IMR-90 (cell line): ENCODE measurements around the gene UBE2E2. TPM values are rescaled to one million over a fixed set of nuclear protein-coding genes. Genes with fewer than 3 reads are reported as not detected.

Experiments used
- ATAC-seq: fragments of 200-7000 bp; cut with Tn5 transposase; 2 replicates; pipeline ENCODE4 v1.9.1; 2020; ENCODE audit warnings: low read depth, mild to moderate bottlenecking, moderate library complexity
- BruUV-seq: library from RNA; stranded (reverse); fragments of 400-500 nt; replicated peaks from 2 replicates; lab custom pipeline; 2021; lab: Mats Ljungman, UMichigan
- CTCF ChIA-PET: fragments of 300-600 bp; formaldehyde crosslinking; extraction: SDS; loops from one replicate; lab custom pipeline; 2021; ENCODE audit warnings: antibody characterized with exemption; lab: Yijun Ruan, JAX
- POLR2A ChIA-PET: fragments of 300-600 bp; sonication (Branson Sonifier 250); formaldehyde crosslinking; loops from one replicate; lab custom pipeline; 2022; ENCODE audit warnings: antibody characterized with exemption; ENCODE audit not compliant: unreplicated experiment; lab: Charles Lee
- DNase-seq: peaks from one replicate; pipeline ENCODE4 v3.0.0; 2013
- H2AFZ ChIP-seq: replicated peaks from 2 replicates; pipeline ENCODE3; 2013; ENCODE audit warnings: low read length, mild to moderate bottlenecking; ENCODE audit not compliant: poor library complexity
- H2AK5ac ChIP-seq: 2 replicates; pipeline ENCODE4 v1.6.1; 2013; ENCODE audit warnings: low read depth, low read length, inconsistent platforms
- H2AK9ac ChIP-seq: replicated peaks from 2 replicates; pipeline ENCODE3; 2013; ENCODE audit warnings: mild to moderate bottlenecking, low read depth, low read length, moderate library complexity; ENCODE audit not compliant: poor library complexity
- H2BK120ac ChIP-seq: 2 replicates; pipeline ENCODE4 v1.6.1; 2013; ENCODE audit warnings: low read depth, low read length, inconsistent platforms
- H2BK15ac ChIP-seq: 3 replicates; pipeline ENCODE4 v1.6.1; 2013; ENCODE audit warnings: low read depth, low read length, inconsistent platforms
- H2BK20ac ChIP-seq: 2 replicates; pipeline ENCODE4 v1.6.1; 2013; ENCODE audit warnings: low read depth, mild to moderate bottlenecking, inconsistent platforms, low read length, moderate library complexity
- H2BK5ac ChIP-seq: 2 replicates; pipeline ENCODE4 v1.6.1; 2013; ENCODE audit warnings: mild to moderate bottlenecking, low read depth, low read length, inconsistent platforms; ENCODE audit not compliant: poor library complexity, severe bottlenecking
- H3K14ac ChIP-seq: replicated peaks from 2 replicates; pipeline ENCODE4 v1.6.1; 2013; ENCODE audit warnings: low read depth, low read length, inconsistent platforms
- H3K18ac ChIP-seq: 2 replicates; pipeline ENCODE4 v1.6.1; 2013; ENCODE audit warnings: low read depth, low read length, control low read depth
- H3K23ac ChIP-seq: 2 replicates; pipeline ENCODE4 v1.6.1; 2013; ENCODE audit warnings: low read depth, low read length, inconsistent platforms
- H3K27ac ChIP-seq: 2 replicates; pipeline ENCODE4 v1.5.1; 2013; ENCODE audit warnings: mild to moderate bottlenecking, control low read depth, low read length; ENCODE audit not compliant: insufficient read depth
- H3K27me3 ChIP-seq: 2 replicates; pipeline ENCODE4 v1.6.1; 2013; ENCODE audit warnings: low read length; ENCODE audit not compliant: control insufficient read depth, insufficient read depth
- H3K36me3 ChIP-seq: 2 replicates; pipeline ENCODE4 v1.6.1; 2013; ENCODE audit warnings: low read length, mixed read lengths; ENCODE audit not compliant: control insufficient read depth, insufficient read depth
- H3K4ac ChIP-seq: 2 replicates; pipeline ENCODE4 v1.6.1; 2013; ENCODE audit warnings: low read depth, low read length, inconsistent platforms
- H3K4me1 ChIP-seq: 2 replicates; pipeline ENCODE4 v1.6.1; 2013; ENCODE audit warnings: low read length, mixed read lengths; ENCODE audit not compliant: control insufficient read depth, insufficient read depth
- H3K4me2 ChIP-seq: 2 replicates; pipeline ENCODE4 v1.6.1; 2013; ENCODE audit warnings: low read depth, mild to moderate bottlenecking, control low read depth, low read length, moderate library complexity
- H3K4me3 ChIP-seq: 2 replicates; pipeline ENCODE4 v1.5.1; 2013; ENCODE audit warnings: low read depth, mild to moderate bottlenecking, control low read depth, low read length, moderate library complexity; ENCODE audit not compliant: insufficient read depth
- H3K56ac ChIP-seq: 2 replicates; pipeline ENCODE4 v1.6.1; 2013; ENCODE audit warnings: low read length, inconsistent platforms; ENCODE audit not compliant: insufficient read depth; ENCODE audit errors: extremely low read depth
- H3K79me1 ChIP-seq, 2 experiments: 2 replicates each; pipeline ENCODE4 v1.6.1; 2013; ENCODE audit warnings: low read length in 2 of 2, inconsistent platforms in 1 of 2, low read depth in 1 of 2
- H3K9ac ChIP-seq: 2 replicates; pipeline ENCODE4 v1.6.1; 2013; ENCODE audit warnings: low read depth, low read length, control low read depth
- H3K9me1 ChIP-seq: 2 replicates; pipeline ENCODE4 v1.6.1; 2013; ENCODE audit warnings: low read length, inconsistent platforms; ENCODE audit not compliant: insufficient read depth
- H3K9me3 ChIP-seq: 2 replicates; pipeline ENCODE4 v1.6.1; 2013; ENCODE audit warnings: low read length; ENCODE audit not compliant: control insufficient read depth, insufficient read depth
- H4K20me1 ChIP-seq: 2 replicates; pipeline ENCODE4 v1.6.1; 2013; ENCODE audit warnings: low read length, inconsistent platforms; ENCODE audit not compliant: insufficient read depth
- H4K5ac ChIP-seq: 2 replicates; pipeline ENCODE4 v1.6.1; 2013; ENCODE audit warnings: mild to moderate bottlenecking, low read depth, low read length, control low read depth
- H4K8ac ChIP-seq, 2 experiments: 2 replicates each; pipeline ENCODE4 v1.6.1; 2013; ENCODE audit warnings: low read depth in 2 of 2, low read length in 2 of 2, control low read depth in 1 of 2, inconsistent platforms in 1 of 2
- H4K91ac ChIP-seq: 2 replicates; pipeline ENCODE4 v1.6.1; 2013; ENCODE audit warnings: low read depth, low read length, inconsistent platforms; ENCODE audit not compliant: insufficient read depth
- BHLHE40 ChIP-seq: fragments of 150-350 bp; IDR thresholded peaks from 2 replicates; pipeline ENCODE4 v1.6.1; 2016; ENCODE audit warnings: mild to moderate bottlenecking, low read depth, low read length
- CEBPB ChIP-seq: IDR thresholded peaks from 2 replicates; pipeline ENCODE4 v1.6.1; 2012; ENCODE audit warnings: low read depth, low read length, improper control_type of control experiment
- CHD1 ChIP-seq: IDR thresholded peaks from 2 replicates; pipeline ENCODE4 v1.6.1; 2012; ENCODE audit warnings: low read depth, low read length, improper control_type of control experiment
- FOS ChIP-seq: fragments of 150-350 bp; IDR thresholded peaks from 2 replicates; pipeline ENCODE4 v1.6.1; 2016; ENCODE audit warnings: low read depth, low read length
- MAFK ChIP-seq: IDR thresholded peaks from 2 replicates; pipeline ENCODE4 v1.6.1; 2012; ENCODE audit warnings: low read depth, low read length, improper control_type of control experiment
- MAZ ChIP-seq: IDR thresholded peaks from 2 replicates; pipeline ENCODE4 v1.6.1; 2012; ENCODE audit warnings: low read depth, mild to moderate bottlenecking, low read length, improper control_type of control experiment, moderate library complexity, borderline replicate concordance
- MXI1 ChIP-seq: IDR thresholded peaks from 2 replicates; pipeline ENCODE4 v1.6.1; 2012; ENCODE audit warnings: low read depth, mild to moderate bottlenecking, low read length, moderate library complexity, borderline replicate concordance
- NFE2L2 ChIP-seq: fragments of 150-350 bp; IDR thresholded peaks from 2 replicates; pipeline ENCODE4 v1.6.1; 2016; ENCODE audit warnings: low read depth, mild to moderate bottlenecking, low read length
- POLR2A ChIP-seq: IDR thresholded peaks from 2 replicates; pipeline ENCODE4 v1.6.1; 2012; ENCODE audit warnings: mild to moderate bottlenecking, low read depth, low read length
- RAD21 ChIP-seq: IDR thresholded peaks from 2 replicates; pipeline ENCODE4 v1.6.1; 2012; ENCODE audit warnings: low read length, improper control_type of control experiment
- RCOR1 ChIP-seq: IDR thresholded peaks from 2 replicates; pipeline ENCODE4 v1.6.1; 2012; ENCODE audit warnings: mild to moderate bottlenecking, low read length, improper control_type of control experiment; ENCODE audit not compliant: insufficient replicate concordance
- RFX5 ChIP-seq: IDR thresholded peaks from 2 replicates; pipeline ENCODE4 v1.8.0; 2012; ENCODE audit warnings: low read depth, mild to moderate bottlenecking, low read length, moderate library complexity
- SMC3 ChIP-seq: fragments of 150-350 bp; IDR thresholded peaks from 2 replicates; pipeline ENCODE4 v1.6.1; 2016; ENCODE audit warnings: low read depth, mild to moderate bottlenecking, antibody characterized with exemption, low read length, moderate library complexity
- WGBS, 2 experiments: methylation state at CpG; one replicate each; pipeline versions ENCODE4 v1.1.5 to v1.1.7; 2013; ENCODE audit warnings: missing lambda C conversion rate in 2 of 2; ENCODE audit not compliant: insufficient read length in 1 of 2; ENCODE audit errors: extremely low coverage in 2 of 2; 5-methylcytosine and 5-hydroxymethylcytosine counted together
- dilution Hi-C: fragments of 300-500 bp; cut with HindIII; formaldehyde crosslinking; loops from one replicate; pipeline ENCODE4 v1.14.3; 2018; ENCODE audit warnings: low sequenced_read_pairs; ENCODE audit not compliant: unreplicated experiment
- in situ Hi-C: fragments of 300-500 bp; cut with MboI; formaldehyde crosslinking; loops from 3 replicates; pipeline ENCODE4 v1.14.3; 2019; ENCODE audit warnings: low sequenced_read_pairs, inconsistent platforms, mixed read lengths
- intact Hi-C: fragments of 100-400 bp; cut with micrococcal nuclease; formaldehyde crosslinking; loops from 2 replicates; pipeline ENCODE4 v1.10.0; 2022
- polyA plus RNA-seq, 3 experiments: library from polyadenylated mRNA; depleted of rRNA; stranded (reverse); fragments of >200 nt; gene quantifications; 2 replicates each; pipeline ENCODE4 v1.2.3, GENCODE V29; 2012; ENCODE audit warnings: low replicate concordance in 1 of 3
- total RNA-seq: library from RNA; depleted of rRNA; stranded (reverse); fragments of >200 nt; gene quantifications from 2 replicates; pipeline ENCODE4 v1.2.3, GENCODE V29; 2012
- TF ChIP-seq, protein P1 (sequence below): fragments of 150-350 bp; IDR thresholded peaks from 2 replicates; pipeline ENCODE4 v1.6.1; 2017; ENCODE audit warnings: mild to moderate bottlenecking, antibody characterized with exemption, low read length, low read depth
- TF ChIP-seq, protein P2 (sequence below): fragments of 150-350 bp; IDR thresholded peaks from 2 replicates; pipeline ENCODE4 v1.6.1; 2016; ENCODE audit warnings: low read depth, mild to moderate bottlenecking, low read length, moderate library complexity, borderline replicate concordance
- TF ChIP-seq, protein P3 (sequence below): conservative IDR thresholded peaks from 2 replicates; pipeline ENCODE4 v1.5.1; 2012; ENCODE audit warnings: mild to moderate bottlenecking, low read depth, low read length, improper control_type of control experiment

UBE2E2 gene
- total and polyA plus RNA-seq, 2 of the 4 experiments (the other 2 are of a cell fraction): 18.6 to 32.7 TPM

DNA sequence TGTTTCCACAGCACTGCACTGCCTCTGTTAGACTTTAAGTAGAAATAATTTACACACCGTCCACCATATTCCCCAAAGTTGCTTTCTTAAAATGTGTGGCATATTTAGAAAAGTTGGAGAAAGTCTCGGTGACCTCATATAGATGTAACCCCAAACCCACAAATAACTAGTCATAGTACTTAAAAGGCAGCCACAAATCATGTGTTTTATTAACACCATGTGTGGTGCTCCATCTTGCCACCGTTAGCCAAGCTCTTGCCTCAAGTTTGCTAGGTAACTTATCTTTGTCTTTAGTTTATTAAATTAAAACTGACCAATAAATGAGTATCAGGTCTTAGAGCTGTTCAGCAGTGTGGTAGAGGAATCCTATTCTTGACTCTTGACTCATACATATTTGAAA lies 257.9 kb downstream of the UBE2E2 start:
- H3K9ac ChIP-seq: no peak overlapping the region
- no peaks in the 10 kb centered on the region for H3K27me3 ChIP-seq
- no peak overlapping the region for H3K56ac ChIP-seq
- intact Hi-C loops: no loop called here
- no peaks in the 10 kb centered on the region for H3K9me3 ChIP-seq
- no peak overlapping the region for H2BK20ac ChIP-seq
- no TSS peak for BruUV-seq
- H2AK9ac ChIP-seq: no peak overlapping the region
- H4K8ac ChIP-seq: no peak overlapping the region
- no peak for ATAC-seq
- TF ChIP-seq FOS (no peak), BHLHE40 (no peak), RFX5 (no peak), MAFK (no peak), SMC3 (no peak), NFE2L2 (no peak), CHD1 (no peak), MXI1 (no peak), POLR2A (no peak), RCOR1 (no peak), CEBPB (no peak), RAD21 (no peak), MAZ (no peak)
- TF ChIP-seq, protein P1, sequence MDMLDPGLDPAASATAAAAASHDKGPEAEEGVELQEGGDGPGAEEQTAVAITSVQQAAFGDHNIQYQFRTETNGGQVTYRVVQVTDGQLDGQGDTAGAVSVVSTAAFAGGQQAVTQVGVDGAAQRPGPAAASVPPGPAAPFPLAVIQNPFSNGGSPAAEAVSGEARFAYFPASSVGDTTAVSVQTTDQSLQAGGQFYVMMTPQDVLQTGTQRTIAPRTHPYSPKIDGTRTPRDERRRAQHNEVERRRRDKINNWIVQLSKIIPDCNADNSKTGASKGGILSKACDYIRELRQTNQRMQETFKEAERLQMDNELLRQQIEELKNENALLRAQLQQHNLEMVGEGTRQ: no peak
- TF ChIP-seq, protein P2, sequence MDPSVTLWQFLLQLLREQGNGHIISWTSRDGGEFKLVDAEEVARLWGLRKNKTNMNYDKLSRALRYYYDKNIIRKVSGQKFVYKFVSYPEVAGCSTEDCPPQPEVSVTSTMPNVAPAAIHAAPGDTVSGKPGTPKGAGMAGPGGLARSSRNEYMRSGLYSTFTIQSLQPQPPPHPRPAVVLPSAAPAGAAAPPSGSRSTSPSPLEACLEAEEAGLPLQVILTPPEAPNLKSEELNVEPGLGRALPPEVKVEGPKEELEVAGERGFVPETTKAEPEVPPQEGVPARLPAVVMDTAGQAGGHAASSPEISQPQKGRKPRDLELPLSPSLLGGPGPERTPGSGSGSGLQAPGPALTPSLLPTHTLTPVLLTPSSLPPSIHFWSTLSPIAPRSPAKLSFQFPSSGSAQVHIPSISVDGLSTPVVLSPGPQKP: no peak
- TF ChIP-seq, protein P3, sequence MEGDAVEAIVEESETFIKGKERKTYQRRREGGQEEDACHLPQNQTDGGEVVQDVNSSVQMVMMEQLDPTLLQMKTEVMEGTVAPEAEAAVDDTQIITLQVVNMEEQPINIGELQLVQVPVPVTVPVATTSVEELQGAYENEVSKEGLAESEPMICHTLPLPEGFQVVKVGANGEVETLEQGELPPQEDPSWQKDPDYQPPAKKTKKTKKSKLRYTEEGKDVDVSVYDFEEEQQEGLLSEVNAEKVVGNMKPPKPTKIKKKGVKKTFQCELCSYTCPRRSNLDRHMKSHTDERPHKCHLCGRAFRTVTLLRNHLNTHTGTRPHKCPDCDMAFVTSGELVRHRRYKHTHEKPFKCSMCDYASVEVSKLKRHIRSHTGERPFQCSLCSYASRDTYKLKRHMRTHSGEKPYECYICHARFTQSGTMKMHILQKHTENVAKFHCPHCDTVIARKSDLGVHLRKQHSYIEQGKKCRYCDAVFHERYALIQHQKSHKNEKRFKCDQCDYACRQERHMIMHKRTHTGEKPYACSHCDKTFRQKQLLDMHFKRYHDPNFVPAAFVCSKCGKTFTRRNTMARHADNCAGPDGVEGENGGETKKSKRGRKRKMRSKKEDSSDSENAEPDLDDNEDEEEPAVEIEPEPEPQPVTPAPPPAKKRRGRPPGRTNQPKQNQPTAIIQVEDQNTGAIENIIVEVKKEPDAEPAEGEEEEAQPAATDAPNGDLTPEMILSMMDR: no peak
- H3K4ac ChIP-seq: no peak overlapping the region
- H3K79me1 ChIP-seq: peaks cover 5 to 6% of the 10 kb centered on the region in 2 experiments; a peak in 1 of 4 replicates
- WGBS, 2 experiments: no CpG with 5 or more reads among the region's 3 CpGs
- no peak overlapping the region for H3K14ac ChIP-seq
- H2BK5ac ChIP-seq: no peak overlapping the region
- H4K20me1 ChIP-seq: no peaks in the 10 kb centered on the region
- H3K18ac ChIP-seq: no peak overlapping the region
- in situ Hi-C loops: no loop called here
- H3K4me3 ChIP-seq: no peak overlapping the region
- H3K23ac ChIP-seq: no peak overlapping the region
- dilution Hi-C loops: no loop called here
- no peak overlapping the region for H3K27ac ChIP-seq
- no peak overlapping the region for H2BK15ac ChIP-seq
- H3K4me2 ChIP-seq: no peak overlapping the region
- no peak overlapping the region for H2BK120ac ChIP-seq
- H4K5ac ChIP-seq: no peak overlapping the region
- H3K4me1 ChIP-seq: no peaks in the 10 kb centered on the region
- no peak overlapping the region for H2AK5ac ChIP-seq
- DNase-seq: peak; percentile 15
- H3K36me3 ChIP-seq: no peaks in the 10 kb centered on the region
- CTCF ChIA-PET: no interaction called here
- POLR2A ChIA-PET: no interaction called here
- no peak overlapping the region for H4K91ac ChIP-seq
- no peak overlapping the region for H2AFZ ChIP-seq
- H3K9me1 ChIP-seq: no peaks in the 10 kb centered on the region
